HUES64 (cell line): ENCODE results near the gene RLN1. TPM values are rescaled to one million over a fixed set of nuclear protein-coding genes. Genes with fewer than 3 reads are reported as not detected.
"Not testable (repeated sequence)": the region's sequence is repeated elsewhere in the genome, so short reads cannot be mapped to it uniquely, and the experiment has no call there.

ENCODE experiments used
- H3K27ac ChIP-seq: 2 replicates; pipeline ENCODE4 v1.7.0; 2013; ENCODE audit warnings: low read depth, low read length, inconsistent platforms
- H3K27me3 ChIP-seq: 2 replicates; pipeline ENCODE4 v1.6.1; 2013; ENCODE audit warnings: mild to moderate bottlenecking, low read length; ENCODE audit not compliant: insufficient read depth
- H3K36me3 ChIP-seq: 2 replicates; pipeline ENCODE4 v1.6.1; 2013; ENCODE audit warnings: mild to moderate bottlenecking, low read length; ENCODE audit not compliant: insufficient read depth
- H3K4me1 ChIP-seq: 2 replicates; pipeline ENCODE4 v1.6.1; 2013; ENCODE audit warnings: mild to moderate bottlenecking, low read length, moderate library complexity; ENCODE audit not compliant: insufficient read depth
- H3K4me3 ChIP-seq: 2 replicates; pipeline ENCODE4 v1.5.1; 2013; ENCODE audit warnings: mild to moderate bottlenecking, low read length, moderate library complexity
- H3K9ac ChIP-seq: 2 replicates; pipeline ENCODE4 v1.6.1; 2013; ENCODE audit warnings: mild to moderate bottlenecking, low read depth, low read length
- H3K9me3 ChIP-seq: 2 replicates; pipeline ENCODE4 v1.6.1; 2013; ENCODE audit warnings: low read depth, low read length; ENCODE audit not compliant: insufficient read depth
- WGBS: fragments of 150-250, 120-280 bp; methylation state at CpG from one replicate; pipeline ENCODE4 v1.1.7; 2013; ENCODE audit warnings: missing lambda C conversion rate; 5-methylcytosine and 5-hydroxymethylcytosine counted together
- polyA plus RNA-seq, 2 experiments: library from polyadenylated mRNA; stranded (reverse); fragments of 50-300 nt; gene quantifications; one replicate each; pipeline ENCODE4 v1.2.3, GENCODE V29; 2013

RLN1 gene
- polyA plus RNA-seq (2013, experiment 1 of 2) = 0.70 TPM
- 0.89 TPM for polyA plus RNA-seq (2013, experiment 2 of 2)

GRCh38 chr9:5338992-5339981 lies at the start of gene RLN1:
Gene RLN1 (minus strand): TSS chr9:5339876. CDS start chr9:5339746, 130 bp downstream.
- H3K36me3 ChIP-seq, H3K9me3 ChIP-seq, H3K27ac ChIP-seq, H3K4me1 ChIP-seq, H3K27me3 ChIP-seq, H3K9ac ChIP-seq: not testable (repeated sequence)
- peak within 1 kb of the TSS; percentile 30 for H3K4me3 ChIP-seq
- 35% methylated on average over 14 of the region's 50 CpGs for WGBS

GRCh38 chr9:5389109-5389732 lies 49.5 kb upstream of the RLN1 start:
- no peak overlapping the region for H3K9ac ChIP-seq
- no peaks in the 10 kb centered on the region for H3K36me3 ChIP-seq
- no peaks in the 10 kb centered on the region for H3K27me3 ChIP-seq
- H3K27ac ChIP-seq = no peak overlapping the region
- WGBS = 87% methylated on average over 3 of the region's 3 CpGs
- H3K4me1 ChIP-seq = no peaks in the 10 kb centered on the region
- no peaks in the 10 kb centered on the region for H3K9me3 ChIP-seq
- no peak overlapping the region for H3K4me3 ChIP-seq

- Histone ChIP-seq H3K4me3 (no peak overlapping the region), H3K36me3 (no peaks in the 10 kb centered on the region), H3K4me1 (no peaks in the 10 kb centered on the region), H3K27ac (no peak overlapping the region), H3K27me3 (no peaks in the 10 kb centered on the region), H3K9me3 (no peaks in the 10 kb centered on the region), H3K9ac (no peak overlapping the region)
- 93% methylated on average over 3 of the region's 5 CpGs for WGBS
These were observed 48.5 kb upstream of the RLN1 start for GRCh38 chr9:5388026-5388819.

GRCh38 chr9:5384436-5384835 lies 44.8 kb upstream of the RLN1 start:
- Histone ChIP-seq H3K27me3 (no peaks in the 10 kb centered on the region), H3K9ac (no peak overlapping the region), H3K36me3 (no peaks in the 10 kb centered on the region), H3K27ac (no peak overlapping the region), H3K4me1 (no peaks in the 10 kb centered on the region), H3K4me3 (no peak overlapping the region), H3K9me3 (no peaks in the 10 kb centered on the region)

- Histone ChIP-seq H3K27me3 (no peaks in the 10 kb centered on the region), H3K9ac (no peak overlapping the region), H3K27ac (no peak overlapping the region), H3K36me3 (no peaks in the 10 kb centered on the region), H3K4me1 (no peaks in the 10 kb centered on the region), H3K4me3 (no peak overlapping the region), H3K9me3 (no peaks in the 10 kb centered on the region)
- WGBS = 72% methylated on average over 3 of the region's 3 CpGs
These were observed 42.8 kb upstream of the RLN1 start for GRCh38 chr9:5382479-5382878.

GRCh38 chr9:5375790-5376477 lies 36.3 kb upstream of the RLN1 start:
- no peak overlapping the region for H3K27ac ChIP-seq
- no peaks in the 10 kb centered on the region for H3K36me3 ChIP-seq
- WGBS = 88% methylated on average over 6 of the region's 6 CpGs

GRCh38 chr9:5375091-5375490 lies 35.4 kb upstream of the RLN1 start:
- Histone ChIP-seq H3K9ac (no peak overlapping the region), H3K4me3 (no peak overlapping the region), H3K27ac (no peak overlapping the region), H3K36me3 (no peaks in the 10 kb centered on the region), H3K9me3 (no peaks in the 10 kb centered on the region), H3K27me3 (no peaks in the 10 kb centered on the region), H3K4me1 (peaks cover 6% of the 10 kb centered on the region)
- 86% methylated on average over 1 of the region's 1 CpG for WGBS

More at GRCh38 chr9:5375790-5376477, 36.3 kb upstream of the RLN1 start:
- no peak overlapping the region for H3K4me3 ChIP-seq
- H3K9ac ChIP-seq = no peak overlapping the region
- no peaks in the 10 kb centered on the region for H3K9me3 ChIP-seq
- no peaks in the 10 kb centered on the region for H3K27me3 ChIP-seq
- H3K4me1 ChIP-seq = peaks cover 6% of the 10 kb centered on the region

GRCh38 chr9:5364294-5365024 lies 24.8 kb upstream of the RLN1 start:
- no peak overlapping the region for H3K4me3 ChIP-seq
- no peaks in the 10 kb centered on the region for H3K27me3 ChIP-seq
- H3K4me1 ChIP-seq = peaks cover 7% of the 10 kb centered on the region; the same call in 1 of the 2 replicates
- no peak overlapping the region for H3K27ac ChIP-seq
- no peaks in the 10 kb centered on the region for H3K9me3 ChIP-seq
- no peaks in the 10 kb centered on the region for H3K36me3 ChIP-seq
- H3K9ac ChIP-seq = no peak overlapping the region
- WGBS = 83% methylated on average over 1 of the region's 3 CpGs

GRCh38 chr9:5361326-5362010 lies 21.8 kb upstream of the RLN1 start:
- WGBS = 89% methylated on average over 3 of the region's 3 CpGs
- H3K4me1 ChIP-seq = peaks cover 7% of the 10 kb centered on the region; the same call in 1 of the 2 replicates
- no peaks in the 10 kb centered on the region for H3K36me3 ChIP-seq
- no peak overlapping the region for H3K27ac ChIP-seq
- H3K9me3 ChIP-seq = no peaks in the 10 kb centered on the region
- no peak overlapping the region for H3K9ac ChIP-seq
- H3K4me3 ChIP-seq = no peak overlapping the region
- H3K27me3 ChIP-seq = no peaks in the 10 kb centered on the region

- no peaks in the 10 kb centered on the region for H3K27me3 ChIP-seq
- H3K36me3 ChIP-seq = no peaks in the 10 kb centered on the region
- H3K4me1 ChIP-seq = peaks cover 7% of the 10 kb centered on the region; the same call in 1 of the 2 replicates
- no peaks in the 10 kb centered on the region for H3K9me3 ChIP-seq
- H3K27ac ChIP-seq = no peak overlapping the region
- no peak overlapping the region for H3K9ac ChIP-seq
- no peak overlapping the region for H3K4me3 ChIP-seq
These were observed 20.7 kb upstream of the RLN1 start for GRCh38 chr9:5360341-5360740.
